GM21576 (cell line): Measurements from ENCODE around the gene RBP5.

ENCODE experiments used
- ATAC-seq: cut with Tn5 transposase; IDR thresholded peaks from one replicate; pipeline ENCODE4 v1.9.1; 2021; ENCODE audit warnings: mild to moderate bottlenecking, moderate library complexity; ENCODE audit not compliant: unreplicated experiment

Gene RBP5

GRCh38 chr12:7128681-7129286, at the start of gene RBP5:
Gene RBP5 (minus strand): TSS chr12:7128889. CDS start chr12:7128775, 114 bp downstream.
- ATAC-seq, result no peak

- no peak for ATAC-seq
These were observed 49.8 kb upstream of the RBP5 start for GRCh38 chr12:7178481-7178880.

GRCh38 chr12:7176595-7176994, 47.9 kb upstream of the RBP5 start:
- ATAC-seq, result no peak

GRCh38 chr12:7175493-7175892, 46.8 kb upstream of the RBP5 start:
- ATAC-seq, result no peak

- ATAC-seq, result no peak
These were observed 43.2 kb upstream of the RBP5 start for GRCh38 chr12:7171854-7172253.

- ATAC-seq, result no peak
These were observed 41.3 kb upstream of the RBP5 start for GRCh38 chr12:7169951-7170350.

- no peak for ATAC-seq
These were observed 34.0 kb upstream of the RBP5 start for GRCh38 chr12:7162691-7163114.

GRCh38 chr12:7161811-7162210, 33.1 kb upstream of the RBP5 start:
- ATAC-seq, result no peak

GRCh38 chr12:7161327-7161726, 32.6 kb upstream of the RBP5 start:
- no peak for ATAC-seq

GRCh38 chr12:7160183-7160582, 31.5 kb upstream of the RBP5 start:
- no peak for ATAC-seq

- no peak for ATAC-seq
These were observed 30.3 kb upstream of the RBP5 start for GRCh38 chr12:7158781-7159609.

- no peak for ATAC-seq
These were observed 28.7 kb upstream of the RBP5 start for GRCh38 chr12:7157391-7157790.

- ATAC-seq, result no peak
These were observed 27.8 kb upstream of the RBP5 start for GRCh38 chr12:7156259-7157197.

GRCh38 chr12:7155471-7156034, 26.9 kb upstream of the RBP5 start:
- no peak for ATAC-seq

- no peak for ATAC-seq
These were observed 26.3 kb upstream of the RBP5 start for GRCh38 chr12:7154901-7155470.

- no peak for ATAC-seq
These were observed 25.4 kb upstream of the RBP5 start for GRCh38 chr12:7154042-7154441.

- no peak for ATAC-seq
These were observed 24.1 kb upstream of the RBP5 start for GRCh38 chr12:7152818-7153217.

- ATAC-seq, result no peak
These were observed 22.8 kb upstream of the RBP5 start for GRCh38 chr12:7151532-7151931.

- ATAC-seq, result no peak
These were observed 22.2 kb upstream of the RBP5 start for GRCh38 chr12:7150841-7151240.

- no peak for ATAC-seq
These were observed 21.7 kb upstream of the RBP5 start for GRCh38 chr12:7150356-7150755.

GRCh38 chr12:7146906-7147305, 18.2 kb upstream of the RBP5 start:
- no peak for ATAC-seq
